ENCODE data around the gene RNF5.

DNA sequence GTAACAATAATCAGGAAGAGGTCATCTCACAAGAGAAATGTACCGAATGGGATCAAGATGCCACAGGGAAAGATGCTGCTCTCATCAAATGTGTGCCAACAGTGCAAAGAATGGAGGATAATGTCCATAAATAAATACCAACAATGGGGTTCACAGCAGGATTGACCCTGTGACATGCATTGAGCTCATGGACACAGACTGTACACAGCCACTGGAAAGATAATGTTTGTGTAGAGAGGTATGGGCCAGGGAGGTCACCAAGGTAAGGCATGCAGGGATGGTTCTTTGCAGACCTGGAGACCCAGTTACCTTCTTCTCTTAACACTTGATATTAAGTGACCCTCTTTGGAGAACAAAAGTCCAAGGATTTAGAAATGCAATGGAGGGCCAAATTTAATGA is 3.8 kb upstream of the RNF5 start:
- TF ChIP-seq, protein P1, sequence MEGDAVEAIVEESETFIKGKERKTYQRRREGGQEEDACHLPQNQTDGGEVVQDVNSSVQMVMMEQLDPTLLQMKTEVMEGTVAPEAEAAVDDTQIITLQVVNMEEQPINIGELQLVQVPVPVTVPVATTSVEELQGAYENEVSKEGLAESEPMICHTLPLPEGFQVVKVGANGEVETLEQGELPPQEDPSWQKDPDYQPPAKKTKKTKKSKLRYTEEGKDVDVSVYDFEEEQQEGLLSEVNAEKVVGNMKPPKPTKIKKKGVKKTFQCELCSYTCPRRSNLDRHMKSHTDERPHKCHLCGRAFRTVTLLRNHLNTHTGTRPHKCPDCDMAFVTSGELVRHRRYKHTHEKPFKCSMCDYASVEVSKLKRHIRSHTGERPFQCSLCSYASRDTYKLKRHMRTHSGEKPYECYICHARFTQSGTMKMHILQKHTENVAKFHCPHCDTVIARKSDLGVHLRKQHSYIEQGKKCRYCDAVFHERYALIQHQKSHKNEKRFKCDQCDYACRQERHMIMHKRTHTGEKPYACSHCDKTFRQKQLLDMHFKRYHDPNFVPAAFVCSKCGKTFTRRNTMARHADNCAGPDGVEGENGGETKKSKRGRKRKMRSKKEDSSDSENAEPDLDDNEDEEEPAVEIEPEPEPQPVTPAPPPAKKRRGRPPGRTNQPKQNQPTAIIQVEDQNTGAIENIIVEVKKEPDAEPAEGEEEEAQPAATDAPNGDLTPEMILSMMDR (conservative IDR thresholded peaks at IDR 0.05; ENCODE audit: low read length), result no peak
- no peak for TF ChIP-seq EZH2phosphoT487 (IDR thresholded peaks at IDR 0.05; ENCODE audit: borderline replicate concordance)

Data from Loucy (cell line).